ENCODE results near the gene RARA.
A peak's percentile ranks its signal among the peaks of the same experiment; 100 is the strongest.

The RARA gene

GRCh38 chr17:40347319-40348135 is 38.5 kb downstream of the RARA start:
- DNase-seq: no peak

GRCh38 chr17:40348136-40348504 is 39.1 kb downstream of the RARA start:
- DNase-seq: no peak

- DNase-seq: peak; percentile 80
These were observed 39.8 kb downstream of the RARA start for GRCh38 chr17:40348562-40349476.

- DNase-seq: no peak
These were observed 40.5 kb downstream of the RARA start for GRCh38 chr17:40349477-40349894.

- DNase-seq: peak; percentile 37
These were observed 41.1 kb downstream of the RARA start for GRCh38 chr17:40349895-40350688.

- peak; percentile 60 for DNase-seq
These were observed 41.8 kb downstream of the RARA start for GRCh38 chr17:40350689-40351358.

- DNase-seq: no peak
These were observed 42.6 kb downstream of the RARA start for GRCh38 chr17:40351359-40352236.

GRCh38 chr17:40352237-40352778 is 43.3 kb downstream of the RARA start:
- DNase-seq: no peak

GRCh38 chr17:40352779-40353394 is 43.9 kb downstream of the RARA start:
- no peak for DNase-seq

- DNase-seq: peak; percentile 75
These were observed 45.5 kb downstream of the RARA start for GRCh38 chr17:40354221-40355122.

GRCh38 chr17:40355123-40355803 is 46.3 kb downstream of the RARA start:
- no peak for DNase-seq

GRCh38 chr17:40355804-40356758 is 47.1 kb downstream of the RARA start:
- no peak for DNase-seq

- DNase-seq: no peak
These were observed 48.3 kb downstream of the RARA start for GRCh38 chr17:40356990-40357881.

- peak; percentile 80 for DNase-seq
These were observed 49.5 kb downstream of the RARA start for GRCh38 chr17:40358323-40359038.

GRCh38 chr17:40360091-40360490 is 51.1 kb downstream of the RARA start:
- no peak for DNase-seq
